GM18499 (cell line): ENCODE measurements around the gene SLC25A41.
A peak's percentile ranks its signal among the peaks of the same experiment; 100 is the strongest.
"Not testable (repeated sequence)": the region's sequence is repeated elsewhere in the genome, so short reads cannot be mapped to it uniquely, and the experiment has no call there.

ENCODE experiments used
- ATAC-seq: cut with Tn5 transposase; IDR thresholded peaks from one replicate; pipeline ENCODE4 v1.9.1; 2021; ENCODE audit warnings: moderate number of reproducible peaks; ENCODE audit not compliant: insufficient read depth, unreplicated experiment

SLC25A41 gene

GRCh38 chr19:6429419-6430221 is 3.9 kb downstream of the SLC25A41 start:
- no peak for ATAC-seq

GRCh38 chr19:6428692-6429418 is 4.7 kb downstream of the SLC25A41 start:
- ATAC-seq: not testable (repeated sequence)

- no peak for ATAC-seq
Observed at GRCh38 chr19:6427131-6427530, 6.4 kb downstream of the SLC25A41 start.

- ATAC-seq: no peak
Observed at GRCh38 chr19:6425732-6426620, 7.6 kb downstream of the SLC25A41 start.

GRCh38 chr19:6424939-6425731 is 8.4 kb downstream of the SLC25A41 start:
- peak; percentile 85 for ATAC-seq

GRCh38 chr19:6424195-6424938 is 9.2 kb downstream of the SLC25A41 start, which contains the start of gene KHSRP:
KHSRP (minus strand) TSS chr19:6424811; CDS start chr19:6424701, 110 bp downstream.
- no peak for ATAC-seq

GRCh38 chr19:6423499-6424194 is 9.9 kb downstream of the SLC25A41 start:
- ATAC-seq: no peak

GRCh38 chr19:6421075-6422014 is 12.2 kb downstream of the SLC25A41 start:
- no peak for ATAC-seq

DNA sequence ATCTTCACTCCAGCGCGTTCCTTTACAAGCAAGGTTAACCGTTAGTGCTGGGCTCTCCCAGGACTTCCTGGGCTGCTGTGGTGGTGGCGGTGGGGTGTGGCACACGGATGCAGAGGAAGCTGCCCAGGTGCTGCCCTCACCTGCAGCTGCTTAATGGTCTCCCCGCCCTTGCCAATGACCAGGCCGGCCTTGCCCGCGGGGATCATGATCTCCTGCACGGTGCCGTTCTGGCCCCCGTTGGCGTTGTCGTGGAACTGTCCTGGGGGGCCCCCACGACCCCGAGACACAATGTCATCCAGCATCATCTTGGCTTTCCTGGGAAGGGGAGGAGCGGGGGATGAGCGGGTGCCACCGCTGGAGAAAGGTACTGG is 15.0 kb downstream of the SLC25A41 start:
- ATAC-seq: no peak

- ATAC-seq: no peak
Observed at GRCh38 chr19:6417713-6418561, 15.6 kb downstream of the SLC25A41 start.

- no peak for ATAC-seq
Observed at GRCh38 chr19:6416658-6417405, 16.7 kb downstream of the SLC25A41 start.

DNA sequence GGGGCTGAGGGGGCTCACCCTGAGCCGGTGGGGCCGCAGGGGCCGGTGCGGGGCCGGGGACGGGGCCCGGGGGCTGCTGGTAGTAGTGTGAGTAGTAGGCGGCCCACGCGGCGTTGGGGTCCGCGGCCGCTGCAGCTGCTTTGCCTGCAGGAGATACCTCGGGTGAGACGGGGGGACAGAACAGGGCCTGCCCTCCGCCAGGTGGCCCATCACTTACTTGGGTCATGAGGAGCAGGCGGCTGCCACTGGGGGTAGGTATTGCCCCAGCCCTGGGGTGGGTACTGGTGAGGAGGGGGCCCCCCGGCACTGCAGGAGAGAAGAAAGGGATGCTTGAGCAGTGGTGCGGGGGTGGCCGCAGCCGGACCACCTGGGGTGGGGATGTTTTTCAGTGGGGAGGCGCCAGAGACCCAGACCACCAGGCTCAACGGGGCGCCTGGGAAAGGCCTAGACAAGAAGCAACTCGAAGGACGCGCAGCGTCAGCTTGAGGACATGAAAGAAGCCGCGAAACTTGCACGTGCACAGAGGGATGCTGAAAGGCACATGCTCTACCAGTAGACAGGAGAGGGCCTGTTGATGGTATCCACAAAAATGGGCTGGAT is 17.9 kb downstream of the SLC25A41 start:
- ATAC-seq: no peak

- no peak for ATAC-seq
Observed at GRCh38 chr19:6414793-6415590, 18.6 kb downstream of the SLC25A41 start.

DNA sequence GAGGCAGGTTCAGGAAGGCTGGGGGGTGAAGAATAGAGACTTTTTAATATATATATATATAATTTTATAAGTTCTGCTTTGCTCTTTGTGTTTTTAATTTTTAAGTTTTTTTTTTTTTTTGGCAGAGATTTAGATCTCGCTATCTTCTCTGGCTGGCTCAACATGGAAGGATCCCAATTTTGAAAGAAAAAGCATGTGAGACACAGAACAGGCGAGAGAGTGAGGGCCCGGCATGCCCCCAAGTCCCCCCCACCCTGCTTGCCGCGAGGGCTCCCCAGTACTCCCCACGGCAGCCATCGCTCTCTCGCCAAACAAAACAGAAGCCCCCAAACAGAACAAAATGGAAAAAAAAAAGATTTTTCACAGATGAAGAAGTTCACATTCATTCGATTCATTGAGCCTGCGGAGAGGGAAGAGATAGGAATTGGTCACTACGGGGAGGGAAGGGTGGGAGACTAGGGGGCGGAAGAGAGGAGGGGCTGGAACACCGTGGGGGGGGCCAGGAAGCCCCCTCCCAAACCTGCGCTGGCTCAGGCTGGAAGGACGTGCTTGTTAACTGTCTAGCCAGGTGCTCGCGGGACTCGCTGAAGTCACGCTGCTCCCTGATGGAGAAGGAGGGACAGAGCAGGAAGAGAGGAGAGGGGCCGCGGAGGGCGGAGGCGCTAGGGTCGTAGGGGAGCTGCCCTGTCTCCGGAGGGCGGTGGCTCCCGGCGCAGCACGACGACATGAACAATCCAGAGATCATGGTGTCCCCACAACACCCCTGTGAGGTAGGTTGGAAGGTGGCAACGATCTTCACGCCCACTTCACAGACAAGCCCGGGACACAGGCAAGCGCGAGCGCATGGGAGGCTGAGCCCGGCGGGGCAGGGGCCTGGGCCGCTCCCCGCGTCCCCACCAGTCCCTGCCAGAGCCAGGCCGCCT is 19.6 kb downstream of the SLC25A41 start:
- ATAC-seq: no peak
